CD4-positive, alpha-beta T cell treated with Interferon gamma for 1 hour (primary cell): ENCODE measurements around the gene CYFIP2.

Experiments
- DNase-seq: peaks from one replicate; pipeline ENCODE4 v3.0.0-alpha.2; 2020

The CYFIP2 gene

GRCh38 chr5:157259699-157260098 lies 6.2 kb upstream of the CYFIP2 start:
- no peak for DNase-seq

GRCh38 chr5:157263496-157264090 lies 2.3 kb upstream of the CYFIP2 start:
- no peak for DNase-seq

- DNase-seq, result peak; percentile 48
Observed at GRCh38 chr5:157266286-157267007, 524 bp downstream of the CYFIP2 start.

GRCh38 chr5:157267025-157267424 lies 1.1 kb downstream of the CYFIP2 start:
- DNase-seq, result no peak

GRCh38 chr5:157267761-157268480 lies 2.0 kb downstream of the CYFIP2 start:
- DNase-seq, result no peak

GRCh38 chr5:157269165-157269671 lies 3.3 kb downstream of the CYFIP2 start:
- DNase-seq, result peak; percentile 24

GRCh38 chr5:157269761-157270272 lies 3.9 kb downstream of the CYFIP2 start:
- no peak for DNase-seq

- no peak for DNase-seq
Observed at GRCh38 chr5:157270771-157271170, 4.8 kb downstream of the CYFIP2 start.

- DNase-seq, result peak; percentile 96
Observed at GRCh38 chr5:157271740-157272271, 5.9 kb downstream of the CYFIP2 start.

- DNase-seq, result peak; percentile 47
Observed at GRCh38 chr5:157273131-157273556, 7.2 kb downstream of the CYFIP2 start.

- no peak for DNase-seq
Observed at GRCh38 chr5:157275403-157275802, 9.5 kb downstream of the CYFIP2 start.

- no peak for DNase-seq
Observed at GRCh38 chr5:157278319-157279037, 12.6 kb downstream of the CYFIP2 start.

- no peak for DNase-seq
Observed at GRCh38 chr5:157279605-157280239, 13.8 kb downstream of the CYFIP2 start.

GRCh38 chr5:157280927-157281326 lies 15.0 kb downstream of the CYFIP2 start:
- no peak for DNase-seq

- DNase-seq, result no peak
Observed at GRCh38 chr5:157282150-157282549, 16.2 kb downstream of the CYFIP2 start.

GRCh38 chr5:157283434-157283833 lies 17.5 kb downstream of the CYFIP2 start:
- peak; percentile 69 for DNase-seq

GRCh38 chr5:157284458-157285212 lies 18.7 kb downstream of the CYFIP2 start:
- no peak for DNase-seq

GRCh38 chr5:157285310-157286035 lies 19.6 kb downstream of the CYFIP2 start:
- DNase-seq, result no peak

- no peak for DNase-seq
Observed at GRCh38 chr5:157286761-157287211, 20.9 kb downstream of the CYFIP2 start.

- DNase-seq, result no peak
Observed at GRCh38 chr5:157288405-157289163, 22.7 kb downstream of the CYFIP2 start.
